Hepatocyte (in vitro differentiated cells): Measurements from ENCODE around the gene LINC00632. TPM values are rescaled to one million over a fixed set of nuclear protein-coding genes. Genes with fewer than 3 reads are reported as not detected.

Experiments used
- DNase-seq: peaks from one replicate; pipeline ENCODE4 v3.0.0-alpha.2; 2016; ENCODE audit warnings: low spot score
- H2AFZ ChIP-seq: fragments of 200-600 bp; sonication (generic); 2 replicates; pipeline ENCODE4 v1.6.0; 2016; ENCODE audit warnings: antibody characterized with exemption, mild to moderate bottlenecking
- H3K27ac ChIP-seq: fragments of 200-600 bp; sonication (generic); 2 replicates; pipeline ENCODE4 v1.5.1; 2016; ENCODE audit warnings: mild to moderate bottlenecking
- H3K27me3 ChIP-seq: fragments of 200-600 bp; sonication (generic); 2 replicates; pipeline ENCODE4 v1.6.1; 2016
- H3K36me3 ChIP-seq: fragments of 200-600 bp; sonication (generic); replicated peaks from 2 replicates; pipeline ENCODE4 v1.5.1; 2016; ENCODE audit warnings: low read depth; ENCODE audit not compliant: insufficient read depth
- H3K4me1 ChIP-seq: fragments of 200-600 bp; sonication (generic); 2 replicates; pipeline ENCODE4 v1.5.1; 2016; ENCODE audit warnings: mild to moderate bottlenecking, moderate library complexity; ENCODE audit not compliant: insufficient read depth
- H3K4me2 ChIP-seq: fragments of 200-600 bp; sonication (generic); 2 replicates; pipeline ENCODE4 v1.6.0; 2016
- H3K4me3 ChIP-seq: fragments of 200-600 bp; sonication (generic); 2 replicates; pipeline ENCODE4 v1.5.1; 2016; ENCODE audit warnings: mild to moderate bottlenecking
- H3K79me2 ChIP-seq: fragments of 200-600 bp; sonication (generic); 2 replicates; pipeline ENCODE4 v1.6.0; 2017; ENCODE audit warnings: mild to moderate bottlenecking
- H3K9me2 ChIP-seq: fragments of 200-600 bp; sonication (generic); replicated peaks from 2 replicates; pipeline ENCODE4 v1.6.0; 2017; ENCODE audit warnings: mild to moderate bottlenecking; ENCODE audit not compliant: insufficient read depth
- H3K9me3 ChIP-seq: fragments of 200-600 bp; sonication (generic); 2 replicates; pipeline ENCODE4 v1.5.1; 2016; ENCODE audit warnings: low read depth, mild to moderate bottlenecking
- H4K20me1 ChIP-seq: fragments of 200-600 bp; sonication (generic); 2 replicates; pipeline ENCODE4 v1.6.0; 2016; ENCODE audit warnings: mild to moderate bottlenecking; ENCODE audit not compliant: insufficient read depth, poor library complexity, severe bottlenecking
- EZH2 ChIP-seq: fragments of 200-600 bp; sonication (generic); IDR thresholded peaks from 2 replicates; pipeline ENCODE4 v1.6.1; 2016; ENCODE audit warnings: antibody characterized with exemption, mild to moderate bottlenecking, borderline replicate concordance
- EZH2phosphoT487 ChIP-seq: fragments of 200-600 bp; sonication (generic); IDR thresholded peaks from one replicate; pipeline ENCODE4 v1.6.1; 2018; ENCODE audit warnings: antibody characterized with exemption, mild to moderate bottlenecking, low read depth, moderate library complexity; ENCODE audit not compliant: unreplicated experiment, severe bottlenecking
- WGBS: methylation state at CpG from one replicate; pipeline ENCODE4 v1.1.6; 2016; ENCODE audit warnings: low lambda C conversion rate; ENCODE audit errors: missing lambda C conversion rate; 5-methylcytosine and 5-hydroxymethylcytosine counted together
- polyA plus RNA-seq: library from polyadenylated mRNA; unstranded; fragments of >200 nt; fragmentation: Nextera tagmentation; extraction: Ambion mirVana; gene quantifications from 2 replicates; pipeline ENCODE4 v1.2.1, GENCODE V29; 2016
- total RNA-seq: library from RNA; depleted of rRNA; stranded (reverse); fragments of >200 nt; gene quantifications from 2 replicates; pipeline ENCODE4 v1.2.3, GENCODE V29; 2014
- TF ChIP-seq, protein P1 (sequence below): fragments of 200-600 bp; sonication (generic); IDR thresholded peaks from 2 replicates; pipeline ENCODE4 v1.5.1; 2016; ENCODE audit warnings: antibody characterized with exemption, mild to moderate bottlenecking; ENCODE audit not compliant: poor library complexity

The LINC00632 gene
- total and polyA plus RNA-seq, 2 experiments from 2014 or later, result 51.5 to 245 TPM

DNA sequence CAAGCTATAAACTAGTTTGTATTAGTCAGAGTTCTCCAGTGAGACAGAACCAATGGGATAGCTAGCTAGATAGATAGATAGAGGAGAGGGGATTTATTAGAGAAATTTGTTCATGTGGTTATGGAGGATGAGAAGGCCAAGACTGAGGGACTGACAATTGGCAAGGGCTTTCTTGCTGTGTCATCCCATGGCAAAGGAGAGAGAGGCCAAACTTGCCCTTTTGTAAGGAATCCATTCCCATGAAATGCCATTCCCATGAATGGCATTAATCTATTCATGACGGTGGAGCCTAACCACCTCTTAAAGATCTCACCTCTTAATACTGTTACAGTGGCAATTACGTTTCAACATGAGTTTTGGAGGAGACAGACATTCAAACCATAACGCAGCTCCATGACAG lies 58.1 kb downstream of the LINC00632 start:
- Histone ChIP-seq H3K9me2 (no peaks in the 10 kb centered on the region), H3K4me3 (no peak overlapping the region), H3K4me1 (no peaks in the 10 kb centered on the region), H3K9me3 (no peaks in the 10 kb centered on the region), H3K27ac (no peak overlapping the region), H3K27me3 (no peaks in the 10 kb centered on the region), H2AFZ (no peak overlapping the region), H3K79me2 (peaks cover 12% of the 10 kb centered on the region), H3K4me2 (peak overlapping the region; percentile 42), H3K36me3 (no peaks in the 10 kb centered on the region), H4K20me1 (no peaks in the 10 kb centered on the region)
- TF ChIP-seq EZH2 (no peak), EZH2phosphoT487 (no peak)
- TF ChIP-seq, protein P1, sequence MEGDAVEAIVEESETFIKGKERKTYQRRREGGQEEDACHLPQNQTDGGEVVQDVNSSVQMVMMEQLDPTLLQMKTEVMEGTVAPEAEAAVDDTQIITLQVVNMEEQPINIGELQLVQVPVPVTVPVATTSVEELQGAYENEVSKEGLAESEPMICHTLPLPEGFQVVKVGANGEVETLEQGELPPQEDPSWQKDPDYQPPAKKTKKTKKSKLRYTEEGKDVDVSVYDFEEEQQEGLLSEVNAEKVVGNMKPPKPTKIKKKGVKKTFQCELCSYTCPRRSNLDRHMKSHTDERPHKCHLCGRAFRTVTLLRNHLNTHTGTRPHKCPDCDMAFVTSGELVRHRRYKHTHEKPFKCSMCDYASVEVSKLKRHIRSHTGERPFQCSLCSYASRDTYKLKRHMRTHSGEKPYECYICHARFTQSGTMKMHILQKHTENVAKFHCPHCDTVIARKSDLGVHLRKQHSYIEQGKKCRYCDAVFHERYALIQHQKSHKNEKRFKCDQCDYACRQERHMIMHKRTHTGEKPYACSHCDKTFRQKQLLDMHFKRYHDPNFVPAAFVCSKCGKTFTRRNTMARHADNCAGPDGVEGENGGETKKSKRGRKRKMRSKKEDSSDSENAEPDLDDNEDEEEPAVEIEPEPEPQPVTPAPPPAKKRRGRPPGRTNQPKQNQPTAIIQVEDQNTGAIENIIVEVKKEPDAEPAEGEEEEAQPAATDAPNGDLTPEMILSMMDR, result no peak
- WGBS, result 62% methylated on average over 3 of the region's 3 CpGs
- DNase-seq, result no peak

DNA sequence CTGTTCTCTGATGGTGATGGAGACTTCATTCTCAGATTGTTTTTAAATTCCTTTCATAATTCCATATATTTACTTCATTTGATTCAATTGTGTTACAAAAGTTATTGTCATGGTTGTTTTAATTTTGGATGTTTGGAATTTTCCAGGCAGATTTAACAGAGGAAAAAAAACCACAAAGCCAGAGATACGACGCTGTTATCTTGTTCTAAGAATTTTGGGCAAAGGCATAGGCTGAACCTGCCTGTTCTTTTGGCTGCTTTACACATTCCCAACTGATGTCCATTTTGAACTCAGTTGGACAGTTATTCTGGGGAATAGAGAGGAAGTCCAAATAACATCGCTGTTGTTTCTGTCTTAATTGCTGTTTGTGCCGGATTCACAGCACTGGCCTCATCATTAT lies 65.7 kb downstream of the LINC00632 start:
- no peaks in the 10 kb centered on the region for H3K27me3 ChIP-seq
- WGBS, result 82% methylated on average over 4 of the region's 4 CpGs

DNA sequence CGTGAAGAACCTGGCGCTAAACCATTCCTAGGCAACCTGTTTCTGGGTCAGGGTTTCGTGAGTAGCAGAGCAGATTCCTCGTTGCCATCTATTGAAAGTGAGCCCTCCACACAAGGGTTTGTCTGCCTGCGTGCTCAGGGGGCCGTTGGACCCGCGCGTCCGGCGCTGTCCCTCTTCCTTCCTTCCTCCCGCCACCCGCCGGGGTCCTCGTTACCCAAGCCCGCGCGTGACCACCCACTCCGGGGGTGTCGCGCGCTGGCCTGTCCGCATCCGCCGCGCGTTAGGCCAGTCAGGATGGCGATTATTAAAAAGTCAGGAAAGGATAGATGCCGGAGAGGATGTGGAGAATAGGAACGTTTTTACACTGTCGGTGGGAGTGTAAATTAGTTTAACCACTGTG lies 66.8 kb downstream of the LINC00632 start:
- H3K79me2 ChIP-seq, result no peaks in the 10 kb centered on the region

More for the DNA sequence above, 65.7 kb downstream of the LINC00632 start:
- no peaks in the 10 kb centered on the region for H3K4me1 ChIP-seq
- no peak overlapping the region for H2AFZ ChIP-seq
- no peaks in the 10 kb centered on the region for H4K20me1 ChIP-seq
- H3K79me2 ChIP-seq, result no peaks in the 10 kb centered on the region
- H3K4me2 ChIP-seq, result no peak overlapping the region
- H3K27ac ChIP-seq, result no peak overlapping the region
- H3K36me3 ChIP-seq, result no peaks in the 10 kb centered on the region
- no peak overlapping the region for H3K4me3 ChIP-seq
- no peak for DNase-seq
- TF ChIP-seq EZH2phosphoT487 (no peak), EZH2 (no peak)
- TF ChIP-seq, protein P1, result no peak
- H3K9me3 ChIP-seq, result no peaks in the 10 kb centered on the region
- no peaks in the 10 kb centered on the region for H3K9me2 ChIP-seq

More for the DNA sequence above, 66.8 kb downstream of the LINC00632 start:
- H3K36me3 ChIP-seq, result no peaks in the 10 kb centered on the region
- no peaks in the 10 kb centered on the region for H3K9me2 ChIP-seq
- no peaks in the 10 kb centered on the region for H3K27me3 ChIP-seq
- H3K4me3 ChIP-seq, result no peak overlapping the region
- H2AFZ ChIP-seq, result no peak overlapping the region
- H4K20me1 ChIP-seq, result no peaks in the 10 kb centered on the region
- TF ChIP-seq, protein P1, result no peak
- TF ChIP-seq EZH2phosphoT487, result no peak
- no peak for TF ChIP-seq EZH2
- H3K4me1 ChIP-seq, result no peaks in the 10 kb centered on the region
- H3K4me2 ChIP-seq, result no peak overlapping the region
- DNase-seq, result no peak
- H3K27ac ChIP-seq, result no peak overlapping the region
- whole genome bisulfite sequencing, result 92% methylated on average over 31 of the region's 31 CpGs
- H3K9me3 ChIP-seq, result no peaks in the 10 kb centered on the region
